H1 (cell line): ENCODE data around the gene NTRK2. TPM values are rescaled to one million over a fixed set of nuclear protein-coding genes. Genes with fewer than 3 reads are reported as not detected.

Experiments
- CTCF ChIA-PET: fragments of 300-600 bp; sonication (Branson Sonifier 250); formaldehyde crosslinking; loops from one replicate; lab custom pipeline; 2021; ENCODE audit not compliant: partially characterized antibody; lab: Charles Lee
- POLR2A ChIA-PET: fragments of 300-600 bp; sonication (Branson Sonifier 250); formaldehyde crosslinking; loops from one replicate; lab custom pipeline; 2021; ENCODE audit warnings: inconsistent platforms; ENCODE audit not compliant: partially characterized antibody; lab: Charles Lee
- DNase-seq, 2 experiments: peaks; one replicate each; pipeline versions ENCODE4 v3.0.0 to v3.0.0-alpha.2; 2010 to 2022; ENCODE audit warnings: low spot score in 2 of 2, low read depth in 1 of 2, mixed read lengths in 1 of 2
- FAIRE-seq: peaks from 2 replicates; lab custom pipeline; 2011; peaks lifted over from hg19 to GRCh38; lab: Jason Lieb, UNC
- H2AFZ ChIP-seq: 2 replicates; pipeline ENCODE4 v1.8.1; 2012; ENCODE audit warnings: low read length, inconsistent platforms
- H2AK5ac ChIP-seq: 2 replicates; pipeline ENCODE4 v1.6.1; 2013; ENCODE audit warnings: low read depth, low read length
- H2BK120ac ChIP-seq: replicated peaks from 2 replicates; pipeline ENCODE3; 2013; ENCODE audit warnings: low read depth, low read length, inconsistent platforms
- H2BK12ac ChIP-seq: 2 replicates; pipeline ENCODE4 v1.6.1; 2013; ENCODE audit warnings: low read depth, low read length
- H2BK15ac ChIP-seq: 2 replicates; pipeline ENCODE4 v1.6.1; 2013; ENCODE audit warnings: low read length
- H2BK20ac ChIP-seq: 2 replicates; pipeline ENCODE4 v1.6.1; 2013; ENCODE audit warnings: low read length
- H2BK5ac ChIP-seq: 2 replicates; pipeline ENCODE4 v1.6.1; 2013; ENCODE audit warnings: low read depth, low read length
- H3K14ac ChIP-seq: 2 replicates; pipeline ENCODE4 v1.6.1; 2013; ENCODE audit warnings: inconsistent platforms; ENCODE audit not compliant: insufficient read length
- H3K18ac ChIP-seq: 2 replicates; pipeline ENCODE4 v1.6.1; 2013; ENCODE audit warnings: low read length; ENCODE audit errors: extremely low read depth
- H3K23ac ChIP-seq: 2 replicates; pipeline ENCODE4 v1.6.1; 2013; ENCODE audit warnings: inconsistent platforms; ENCODE audit not compliant: insufficient read length
- H3K23me2 ChIP-seq: 2 replicates; pipeline ENCODE4 v1.6.1; 2013; ENCODE audit warnings: low read depth, low read length
- H3K27ac ChIP-seq: 2 replicates; pipeline ENCODE4 v1.6.1; 2011; ENCODE audit warnings: low read depth, low read length, inconsistent platforms
- H3K27me3 ChIP-seq, 4 experiments: replicated peaks in 1 of 4; 1 replicate in 1 of 4; 2 replicates in 3 of 4; pipeline versions ENCODE4 v1.6.1 to v1.8.1; 2011 to 2013; ENCODE audit warnings: low read length in 3 of 4, mild to moderate bottlenecking in 3 of 4, inconsistent platforms in 2 of 4, mixed read lengths in 2 of 4, moderate library complexity in 1 of 4; ENCODE audit not compliant: control insufficient read depth in 3 of 4, insufficient read depth in 3 of 4; ENCODE audit errors: extremely low read depth in 1 of 4
- H3K36me3 ChIP-seq, 4 experiments: 2 replicates each; pipeline versions ENCODE4 v1.6.1 to v1.8.1; 2011 to 2013; ENCODE audit warnings: mild to moderate bottlenecking in 4 of 4, low read length in 3 of 4, moderate library complexity in 2 of 4, control low read depth in 1 of 4, inconsistent platforms in 1 of 4; ENCODE audit not compliant: insufficient read depth in 4 of 4, control insufficient read depth in 2 of 4
- H3K4ac ChIP-seq: replicated peaks from 2 replicates; pipeline ENCODE3; 2013; ENCODE audit warnings: low read length, low read depth, mixed read lengths, inconsistent platforms; ENCODE audit not compliant: insufficient read length
- H3K4me1 ChIP-seq, 4 experiments: replicated peaks in 1 of 4; 1 replicate in 1 of 4; 2 replicates in 3 of 4; pipeline versions ENCODE4 v1.6.1 to v1.8.1; 2011 to 2013; ENCODE audit warnings: low read length in 3 of 4, inconsistent platforms in 2 of 4, mixed read lengths in 1 of 4; ENCODE audit not compliant: insufficient read depth in 4 of 4, control insufficient read depth in 3 of 4
- H3K4me2 ChIP-seq, 2 experiments: 2 replicates each; pipeline versions ENCODE4 v1.6.1 to v1.8.1; 2011 to 2013; ENCODE audit warnings: low read depth in 2 of 2, low read length in 2 of 2, control low read depth in 1 of 2, inconsistent platforms in 1 of 2, mild to moderate bottlenecking in 1 of 2; ENCODE audit not compliant: insufficient read depth in 1 of 2
- H3K4me3 ChIP-seq, 4 experiments: fragments of 200-600, 300-600 bp in 1 of 4; sonication (generic), shearing (Covaris generic), sonication (Bioruptor Twin) in 1 of 4; 2 replicates each; pipeline versions ENCODE4 v1.5.1 to v1.8.1; 2011 to 2016; ENCODE audit warnings: low read length in 4 of 4, low read depth in 3 of 4, control low read depth in 2 of 4, inconsistent platforms in 2 of 4, mild to moderate bottlenecking in 2 of 4, mixed read lengths in 1 of 4, moderate library complexity in 1 of 4; ENCODE audit not compliant: insufficient read depth in 2 of 4; ENCODE audit errors: extremely low read depth in 1 of 4
- H3K56ac ChIP-seq: replicated peaks from 2 replicates; pipeline ENCODE3; 2013; ENCODE audit warnings: low read depth, mild to moderate bottlenecking, mixed read lengths, low read length, inconsistent platforms; ENCODE audit not compliant: insufficient read length
- H3K79me1 ChIP-seq: 2 replicates; pipeline ENCODE4 v1.6.1; 2013; ENCODE audit warnings: low read depth, low read length, control low read depth
- H3K79me2 ChIP-seq, 2 experiments: 2 replicates each; pipeline versions ENCODE4 v1.6.1 to v1.8.1; 2012 to 2013; ENCODE audit warnings: low read length in 2 of 2, mild to moderate bottlenecking in 2 of 2, inconsistent platforms in 1 of 2; ENCODE audit not compliant: insufficient read depth in 2 of 2, control insufficient read depth in 1 of 2
- H3K9ac ChIP-seq, 4 experiments: replicated peaks in 1 of 4; 1 replicate in 1 of 4; 2 replicates in 3 of 4; pipeline versions ENCODE4 v1.6.1 to v1.8.1; 2011 to 2013; ENCODE audit warnings: low read depth in 3 of 4, low read length in 3 of 4, control low read depth in 2 of 4, mild to moderate bottlenecking in 2 of 4, moderate library complexity in 2 of 4, inconsistent platforms in 1 of 4; ENCODE audit errors: extremely low read depth in 1 of 4
- H3K9me3 ChIP-seq, 2 experiments: 2 replicates each; pipeline versions ENCODE4 v1.6.1 to v1.8.1; 2012 to 2013; ENCODE audit warnings: mild to moderate bottlenecking in 2 of 2, moderate library complexity in 2 of 2, control low read depth in 1 of 2, inconsistent platforms in 1 of 2, low read depth in 1 of 2, low read length in 1 of 2, mixed read lengths in 1 of 2; ENCODE audit not compliant: insufficient read depth in 2 of 2
- H4K20me1 ChIP-seq, 2 experiments: replicated peaks in 1 of 2; 2 replicates each; pipeline versions ENCODE3 to v1.8.1; 2011 to 2013; ENCODE audit warnings: inconsistent platforms in 2 of 2, low read length in 2 of 2, mild to moderate bottlenecking in 1 of 2; ENCODE audit not compliant: insufficient read depth in 2 of 2, control insufficient read depth in 1 of 2
- H4K5ac ChIP-seq: 2 replicates; pipeline ENCODE4 v1.6.1; 2013; ENCODE audit warnings: low read length, low read depth, mixed read lengths, inconsistent platforms; ENCODE audit not compliant: insufficient read length
- H4K8ac ChIP-seq: 2 replicates; pipeline ENCODE4 v1.8.0; 2013; ENCODE audit warnings: mild to moderate bottlenecking, moderate library complexity, low read length, inconsistent platforms; ENCODE audit not compliant: insufficient read depth; ENCODE audit errors: extremely low read depth
- H4K91ac ChIP-seq: replicated peaks from 2 replicates; pipeline ENCODE3; 2013; ENCODE audit warnings: low read length, mixed read lengths, inconsistent platforms; ENCODE audit not compliant: insufficient read length
- HDAC2 ChIP-seq, 2 experiments: fragments of 300-600 bp in 1 of 2; sonication (generic) in 1 of 2; IDR thresholded peaks; 2 replicates each; pipeline ENCODE4 v1.6.1; 2011 to 2012; ENCODE audit warnings: low read depth in 2 of 2, low read length in 2 of 2, mild to moderate bottlenecking in 2 of 2, moderate library complexity in 2 of 2, borderline replicate concordance in 1 of 2, inconsistent platforms in 1 of 2
- SIN3A ChIP-seq, 2 experiments: IDR thresholded peaks in 1 of 2; conservative IDR thresholded peaks in 1 of 2; 2 replicates each; pipeline ENCODE4 v1.6.1; 2011 to 2012; ENCODE audit warnings: low read length in 2 of 2, improper control_type of control experiment in 1 of 2, low read depth in 1 of 2, mild to moderate bottlenecking in 1 of 2
- WGBS, 2 experiments: shearing (Covaris generic) in 1 of 2; methylation state at CpG; one replicate each; pipeline versions ENCODE4 v1.1.6 to v1.1.7; 2013 to 2015; ENCODE audit warnings: low lambda C conversion rate in 2 of 2, mixed read lengths in 2 of 2, inconsistent platforms in 1 of 2, low coverage in 1 of 2, missing lambda C conversion rate in 1 of 2; ENCODE audit not compliant: insufficient replicate concordance in 2 of 2, insufficient coverage in 1 of 2, insufficient read length in 1 of 2; ENCODE audit errors: extremely low coverage in 1 of 2, missing lambda C conversion rate in 1 of 2; 5-methylcytosine and 5-hydroxymethylcytosine counted together
- polyA plus RNA-seq, 7 experiments: library from polyadenylated mRNA; depleted of rRNA in 3 of 7; stranded (reverse) in 5 of 7; unstranded in 2 of 7; fragments of >200 nt in 5 of 7; fragments of 200-250 nt in 2 of 7; gene quantifications; 1 replicate in 5 of 7; 2 replicates in 1 of 7; 4 replicates in 1 of 7; pipeline versions ENCODE4 v1.2.1 to v1.2.3, GENCODE V29; 2011 to 2013; ENCODE audit warnings: missing spikeins in 2 of 7, mixed read lengths in 2 of 7
- total RNA-seq: library from RNA; stranded (reverse); fragmentation: NEBNext Ultra II Directional; extraction: Animal tissue kit (Norgen Biotek cat#: 25700); gene quantifications from 2 replicates; pipeline ENCODE4 v1.2.1, GENCODE V29; 2021

The NTRK2 gene
- total and polyA plus RNA-seq, 2 of the 8 experiments (the other 6 are each of a cell fraction or from before 2014, with no cell fraction given) = 0.03 to 0.04 TPM

DNA sequence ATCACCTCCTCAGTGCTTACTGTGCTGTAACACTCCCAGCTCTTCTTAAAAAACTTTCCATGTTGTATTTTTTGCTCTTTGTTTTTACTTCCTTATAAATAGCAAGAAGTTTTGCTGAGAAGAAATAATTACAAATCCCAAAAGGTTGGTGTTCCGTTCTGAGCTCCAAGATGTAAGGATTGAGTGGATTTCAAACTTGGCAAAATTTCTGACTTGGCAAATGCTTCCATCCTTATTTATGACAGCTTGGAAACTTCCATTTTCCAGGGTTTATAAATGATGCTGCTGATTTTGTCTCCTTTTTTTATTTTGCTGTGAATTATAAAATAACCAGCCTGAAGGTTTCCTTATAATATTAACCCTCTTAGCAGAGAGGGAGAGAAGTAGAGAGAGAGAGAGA lies 151.9 kb downstream of the NTRK2 start:
- DNase-seq (no peak), FAIRE-seq (no peak)
- no peak overlapping the region for H2BK20ac ChIP-seq

More for the DNA sequence above, 151.9 kb downstream of the NTRK2 start:
- no peak overlapping the region for H2BK5ac ChIP-seq
- H3K56ac ChIP-seq = no peak overlapping the region
- no peaks in the 10 kb centered on the region for H3K36me3 ChIP-seq
- CTCF ChIA-PET = interaction anchor here (1.2 to 2.3 kb wide), 2 partner anchors 19 to 147 kb away, joined by 3 to 6 read pairs; no protein-coding TSS in a partner anchor
- H3K4me1 ChIP-seq = peaks cover 0 to 4% (median 1%) of the 10 kb centered on the region in 4 experiments; a peak in 5 of 7 replicates
- no peak overlapping the region for H4K8ac ChIP-seq
- no peaks in the 10 kb centered on the region; a peak in 1 of 7 replicates for H3K27me3 ChIP-seq
- no peak overlapping the region for H2BK15ac ChIP-seq
- H3K27ac ChIP-seq = no peak overlapping the region
- no peak overlapping the region for H3K23ac ChIP-seq
- no peak overlapping the region for H3K14ac ChIP-seq
- 82% methylated on average over 1 of the region's 1 CpG; no CpG with 5 or more reads in 1 of the 2 experiments for WGBS, 2 experiments
- no peak overlapping the region for H2BK12ac ChIP-seq
- H3K18ac ChIP-seq = no peak overlapping the region
- H4K5ac ChIP-seq = no peak overlapping the region
- TF ChIP-seq SIN3A (conservative IDR thresholded peaks at IDR 0.05 in 1 of 2, IDR thresholded peaks at IDR 0.05 in 1 of 2; ENCODE audit: low read depth in 1 of 2, low read length in 2 of 2) = no peak
- no peak for TF ChIP-seq HDAC2 (IDR thresholded peaks at IDR 0.05; ENCODE audit: borderline replicate concordance in 1 of 2, low read depth in 2 of 2, low read length in 2 of 2)
- H3K9ac ChIP-seq = no peak overlapping the region
- no peak overlapping the region for H2AK5ac ChIP-seq
- H3K79me2 ChIP-seq = no peaks in the 10 kb centered on the region
- no peak overlapping the region for H4K91ac ChIP-seq
- no peaks in the 10 kb centered on the region for H3K79me1 ChIP-seq
- H3K9me3 ChIP-seq = no peaks in the 10 kb centered on the region
- H3K4me3 ChIP-seq = no peak overlapping the region
- H3K4me2 ChIP-seq = no peak overlapping the region
- no peak overlapping the region for H2AFZ ChIP-seq
- H2BK120ac ChIP-seq = no peak overlapping the region
- H3K4ac ChIP-seq = no peak overlapping the region
- no peaks in the 10 kb centered on the region for H4K20me1 ChIP-seq
- no peaks in the 10 kb centered on the region for H3K23me2 ChIP-seq
- POLR2A ChIA-PET = no interaction called here
